SK-N-DZ (cell line): ENCODE results near the gene WBP2NL. TPM values are rescaled to one million over a fixed set of nuclear protein-coding genes. Genes with fewer than 3 reads are reported as not detected.
"Not testable (repeated sequence)": the region's sequence is repeated elsewhere in the genome, so short reads cannot be mapped to it uniquely, and the experiment has no call there.

Source experiments
- DNase-seq: peaks from one replicate; pipeline ENCODE4 v3.0.0-alpha.2; 2015; ENCODE audit warnings: low spot score
- polyA plus RNA-seq, 2 experiments: library from polyadenylated mRNA; depleted of rRNA; stranded (reverse); fragments of >200 nt; gene quantifications; 2 replicates each; pipeline ENCODE4 v1.2.3, GENCODE V29; 2014

The WBP2NL gene, protein sequence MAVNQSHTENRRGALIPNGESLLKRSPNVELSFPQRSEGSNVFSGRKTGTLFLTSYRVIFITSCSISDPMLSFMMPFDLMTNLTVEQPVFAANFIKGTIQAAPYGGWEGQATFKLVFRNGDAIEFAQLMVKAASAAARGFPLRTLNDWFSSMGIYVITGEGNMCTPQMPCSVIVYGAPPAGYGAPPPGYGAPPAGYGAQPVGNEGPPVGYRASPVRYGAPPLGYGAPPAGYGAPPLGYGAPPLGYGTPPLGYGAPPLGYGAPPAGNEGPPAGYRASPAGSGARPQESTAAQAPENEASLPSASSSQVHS
- polyA plus RNA-seq (2014; cell fraction: cytosol; rRNA removed), result not detected in 2 replicates
- not detected in 2 replicates for polyA plus RNA-seq (2014; cell fraction: nucleus; rRNA removed)

DNA sequence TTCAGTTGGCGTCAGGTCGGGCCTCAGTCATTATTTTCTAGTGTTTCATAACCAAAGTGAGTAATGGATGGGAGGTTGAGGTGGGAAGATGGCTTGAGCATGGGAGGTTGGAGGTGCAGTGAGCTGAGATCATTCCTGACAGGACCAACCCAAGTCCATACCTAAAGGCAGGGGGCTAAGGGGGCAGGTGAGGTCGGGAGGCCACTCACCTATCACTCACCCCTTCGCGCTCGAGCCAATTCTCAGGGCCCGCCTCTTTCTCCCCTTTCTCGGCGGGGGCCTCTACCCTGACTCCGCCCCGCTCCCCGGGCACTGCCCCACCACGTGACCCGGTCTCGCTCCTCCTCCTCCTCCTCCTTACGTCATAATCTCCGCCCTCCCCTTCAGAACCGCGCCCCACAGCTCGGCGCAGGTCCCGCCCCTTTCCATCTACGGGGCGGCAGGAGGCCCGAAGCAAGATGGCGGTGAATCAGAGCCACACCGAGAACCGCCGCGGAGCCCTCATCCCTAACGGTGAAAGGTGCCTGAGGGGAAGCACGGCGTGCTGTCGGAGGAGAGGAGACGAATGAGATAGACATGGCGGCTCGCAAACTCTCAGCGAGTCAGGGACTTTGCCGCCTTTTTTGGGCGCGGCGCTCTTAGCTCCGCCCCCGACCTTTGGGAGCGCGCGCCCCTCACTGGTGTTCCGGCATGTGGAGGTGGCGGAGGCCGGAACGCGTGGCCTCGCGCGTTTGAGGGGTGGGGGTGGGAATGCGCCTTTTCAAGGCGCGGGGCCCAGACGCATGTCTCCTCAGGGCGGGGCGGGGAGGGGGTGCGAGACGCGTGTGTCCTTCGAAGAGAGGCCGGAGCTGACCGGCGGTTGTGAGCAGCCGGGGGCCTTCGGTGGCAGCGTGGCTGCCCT is at the start of gene WBP2NL:
Gene WBP2NL (plus strand): TSS at position 428 of the 901 bp plus-strand sequence. CDS start 31 bp downstream, at position 459.
- DNase-seq, result no peak

DNA sequence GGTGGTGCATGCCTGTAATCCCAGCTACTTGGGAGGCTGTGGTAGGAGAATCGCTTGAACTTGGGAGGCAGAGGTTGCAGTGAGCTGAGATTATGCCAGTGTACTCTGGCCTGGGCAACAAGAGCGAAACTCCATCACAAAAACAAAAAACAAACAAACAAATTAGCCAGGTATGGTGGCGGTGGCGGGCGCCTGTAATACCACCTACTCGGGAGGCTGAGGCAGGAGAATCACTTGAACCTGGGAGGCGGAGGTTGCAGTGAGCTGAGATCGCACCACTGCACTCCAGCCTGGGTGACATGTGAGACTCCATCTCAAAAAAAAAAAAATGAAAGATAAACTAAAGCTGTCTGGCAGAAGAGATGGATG is 49.7 kb upstream of the WBP2NL start:
- DNase-seq, result not testable (repeated sequence)

DNA sequence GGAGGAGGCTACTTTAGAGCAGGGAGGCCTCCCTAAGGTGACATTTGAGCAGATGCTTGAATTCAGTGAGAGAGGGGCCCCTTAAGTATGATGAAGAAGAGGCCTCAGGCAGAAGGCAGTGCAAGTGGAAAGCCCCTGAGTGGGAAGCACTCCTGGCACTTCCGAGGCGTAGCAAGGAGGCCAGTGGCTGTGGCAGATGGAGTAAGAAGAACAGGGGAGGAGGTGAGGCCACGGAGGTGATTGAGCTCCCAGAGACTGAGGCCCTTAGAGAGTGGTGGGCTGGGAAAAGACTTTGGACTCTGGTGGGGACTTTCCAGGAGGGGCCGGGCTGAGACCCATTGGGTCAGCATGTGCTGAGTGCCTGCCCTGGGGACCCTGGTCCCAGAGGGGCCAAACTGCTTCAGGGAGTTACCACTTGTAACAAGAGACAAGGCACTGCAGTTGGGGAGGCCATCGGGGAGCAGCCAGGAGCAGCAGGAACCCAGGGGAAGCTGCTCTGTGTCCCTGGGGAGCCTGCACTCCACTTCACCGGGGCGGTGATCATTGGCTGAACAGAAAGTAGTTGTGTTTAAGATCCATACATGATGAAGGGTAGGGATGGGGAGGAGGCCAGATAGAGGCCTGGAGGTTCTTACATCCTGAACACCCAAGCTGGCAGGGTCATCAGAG is 49.2 kb upstream of the WBP2NL start:
- no peak for DNase-seq

DNA sequence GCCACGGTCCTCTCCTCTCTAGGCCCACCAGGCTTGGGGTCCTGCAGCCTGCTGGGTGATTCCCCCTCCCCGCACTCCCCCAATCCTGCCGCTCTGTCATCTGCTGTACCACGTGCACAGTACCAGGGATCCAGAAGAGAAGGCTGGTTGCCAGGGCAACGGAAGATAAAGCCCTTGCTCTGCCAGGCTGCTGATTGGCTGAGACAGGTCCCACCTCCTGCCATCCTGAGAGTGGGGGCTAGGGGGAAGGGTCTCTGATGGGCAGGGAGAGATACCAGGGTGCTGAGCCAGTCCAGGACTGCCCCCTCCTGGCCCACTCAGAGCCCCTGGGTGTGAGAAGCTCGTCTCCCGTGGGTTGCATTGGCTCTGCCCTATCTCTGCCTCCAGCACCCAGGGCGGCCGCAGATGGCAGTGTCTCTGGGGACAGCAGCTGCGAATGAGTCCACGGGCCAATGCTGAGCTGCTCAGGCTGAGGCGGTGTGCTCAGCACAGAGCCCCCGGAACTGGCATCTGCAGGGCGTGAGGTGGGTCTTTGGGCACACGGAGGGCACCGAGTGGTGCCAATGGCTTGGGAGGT is 46.6 kb upstream of the WBP2NL start, which contains the start of gene SMIM45:
Gene SMIM45 (plus strand): TSS at position 253 of the 577 bp plus-strand sequence.
- peak; percentile 97 for DNase-seq

DNA sequence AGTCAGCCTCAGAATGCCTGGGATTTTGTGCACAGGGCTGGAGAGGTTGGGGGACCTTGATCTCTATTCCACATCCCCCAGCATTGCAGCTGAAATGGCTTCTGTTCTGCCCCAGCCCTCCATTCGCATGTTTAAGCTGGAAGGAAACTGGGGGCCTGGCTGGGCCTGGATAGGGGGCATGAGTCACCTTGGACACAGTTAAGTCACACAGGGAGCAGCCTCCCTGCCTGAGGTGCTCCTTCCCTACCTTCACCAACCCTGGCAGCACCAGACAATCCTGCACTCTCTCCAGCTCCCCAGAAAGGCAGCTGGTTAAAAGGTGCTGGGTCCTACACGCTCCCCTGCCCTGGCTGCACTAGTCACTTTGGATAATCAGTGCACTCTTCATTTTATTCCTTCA is 45.9 kb upstream of the WBP2NL start:
- no peak for DNase-seq

DNA sequence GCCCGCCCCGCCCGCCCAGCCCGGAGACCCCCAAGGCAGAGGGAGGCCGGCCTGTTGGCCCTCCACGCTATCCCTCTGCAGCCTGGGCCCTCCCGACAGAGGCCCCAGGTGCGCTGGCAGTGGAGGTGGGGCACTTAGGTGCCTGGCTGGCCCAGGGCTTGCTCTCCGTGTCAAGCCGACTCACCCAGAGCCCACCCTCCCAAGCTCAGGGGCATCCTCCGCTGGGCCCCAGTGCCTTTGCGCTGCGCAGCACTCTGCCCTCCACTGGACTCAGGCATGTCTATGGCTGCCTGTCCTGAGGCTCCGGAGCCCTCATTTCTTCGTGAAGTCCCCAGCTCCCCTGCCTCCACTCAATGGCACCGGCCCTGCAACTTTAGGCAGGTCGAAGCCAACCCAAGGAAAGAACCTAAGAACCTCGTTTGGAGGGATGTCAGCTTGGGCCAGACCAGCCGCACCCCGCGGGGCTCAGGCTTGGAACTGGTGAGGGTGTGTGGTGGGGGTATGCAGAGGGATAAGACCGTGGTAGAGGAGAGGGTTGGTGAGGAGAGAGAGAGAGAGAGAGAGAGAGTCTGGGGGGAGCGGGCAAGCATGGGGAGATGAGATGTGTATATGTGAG is 40.5 kb upstream of the WBP2NL start:
- DNase-seq, result no peak

DNA sequence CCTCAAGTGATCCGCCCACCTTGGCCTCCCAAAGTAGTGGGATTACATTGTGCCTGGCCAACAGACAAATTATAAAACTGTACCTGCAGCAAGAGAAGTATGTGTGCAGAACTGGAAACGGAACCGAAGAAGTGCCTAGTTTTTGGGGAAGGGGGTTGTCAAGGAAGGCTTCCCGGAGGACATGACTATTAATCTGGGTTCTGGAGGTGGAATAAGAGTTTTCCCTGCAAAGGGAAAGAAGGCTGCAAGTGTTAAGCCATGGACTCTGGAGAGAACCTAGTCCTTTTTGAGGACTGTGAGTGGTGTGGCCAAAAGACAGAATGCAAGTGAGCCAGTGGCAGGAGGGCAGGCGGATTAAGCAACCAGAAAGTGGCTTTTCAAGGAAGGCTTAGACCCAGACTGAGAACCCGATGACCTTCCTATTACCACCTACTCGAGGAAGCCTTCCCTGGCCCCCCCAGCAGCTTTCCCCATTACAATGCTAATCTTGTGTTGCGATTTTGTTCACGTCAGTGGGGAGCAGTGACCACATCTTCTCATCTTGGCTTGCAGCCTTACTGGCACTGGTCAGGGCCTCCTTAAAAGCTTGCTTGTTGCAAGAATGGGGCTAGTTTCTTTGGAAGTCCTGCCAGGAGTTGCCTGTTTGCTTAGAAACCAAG is 35.0 kb upstream of the WBP2NL start:
- no peak for DNase-seq

DNA sequence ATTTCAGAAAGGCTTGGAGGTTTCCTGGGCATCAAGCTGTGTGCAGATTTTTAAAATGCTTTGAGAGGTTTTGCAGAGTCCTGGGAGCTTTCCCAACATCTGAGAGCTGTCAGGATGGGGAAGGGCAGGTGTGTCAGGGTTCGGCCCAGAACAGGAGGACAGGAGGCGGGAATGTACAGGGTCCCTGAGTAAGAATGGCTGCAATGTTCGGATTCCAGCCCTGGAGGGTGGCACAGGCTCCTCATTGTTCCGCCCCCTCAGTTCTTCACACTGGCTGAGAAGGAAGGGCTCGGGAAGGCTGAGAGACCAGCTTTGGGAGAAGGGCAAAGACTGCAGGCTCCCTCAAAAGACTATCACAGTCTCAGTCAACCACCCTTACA is 34.5 kb upstream of the WBP2NL start:
- DNase-seq, result no peak

DNA sequence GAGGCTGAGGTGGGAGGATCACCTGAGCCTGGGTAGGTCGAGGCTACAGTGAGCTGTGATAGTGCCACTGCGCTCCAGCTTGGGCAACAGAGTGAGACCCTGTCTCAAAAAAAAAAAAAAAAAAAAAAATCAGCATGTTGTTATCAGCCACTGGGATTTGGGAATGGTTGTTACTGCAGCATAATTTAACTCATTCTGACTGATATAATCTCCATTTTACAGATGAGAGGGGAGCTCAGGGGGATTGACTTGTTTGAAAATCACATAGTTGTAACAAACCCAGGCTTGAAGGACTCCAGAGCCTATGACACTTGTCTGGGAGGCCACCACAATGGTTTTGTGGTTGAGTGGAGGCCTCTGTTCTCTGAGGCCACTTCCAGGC is 32.4 kb upstream of the WBP2NL start:
- no peak for DNase-seq

DNA sequence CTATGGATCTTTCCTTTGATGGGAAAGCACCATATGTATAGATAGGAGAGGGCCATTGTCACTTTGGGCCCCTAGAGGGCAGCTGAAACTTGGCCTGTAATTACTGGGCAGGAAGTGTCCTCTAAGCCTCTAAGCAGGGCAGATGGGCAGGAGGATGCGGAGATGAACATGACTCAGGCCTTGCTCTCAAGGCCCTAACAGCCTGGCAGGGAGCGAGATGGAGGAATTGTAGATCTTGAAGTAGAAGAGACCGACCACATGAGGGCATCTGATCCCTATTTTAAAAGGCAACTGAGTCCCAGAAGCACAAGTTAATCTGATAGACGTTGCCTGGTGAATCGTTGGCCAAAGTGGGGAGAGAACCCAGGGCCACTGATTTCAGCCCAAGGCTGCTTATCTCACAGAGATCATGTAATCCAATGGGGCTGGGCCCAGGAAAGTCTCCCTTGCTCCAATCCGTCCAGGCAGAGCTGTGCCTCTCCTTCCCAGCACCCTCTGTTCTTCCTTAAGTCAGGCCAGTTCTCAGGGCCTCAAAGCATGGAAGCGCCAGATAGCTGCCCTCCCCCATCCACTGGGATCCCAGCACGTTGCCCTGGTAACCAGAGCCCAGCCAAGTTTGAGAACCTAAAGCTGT is 31.9 kb upstream of the WBP2NL start:
- DNase-seq, result peak; percentile 92

DNA sequence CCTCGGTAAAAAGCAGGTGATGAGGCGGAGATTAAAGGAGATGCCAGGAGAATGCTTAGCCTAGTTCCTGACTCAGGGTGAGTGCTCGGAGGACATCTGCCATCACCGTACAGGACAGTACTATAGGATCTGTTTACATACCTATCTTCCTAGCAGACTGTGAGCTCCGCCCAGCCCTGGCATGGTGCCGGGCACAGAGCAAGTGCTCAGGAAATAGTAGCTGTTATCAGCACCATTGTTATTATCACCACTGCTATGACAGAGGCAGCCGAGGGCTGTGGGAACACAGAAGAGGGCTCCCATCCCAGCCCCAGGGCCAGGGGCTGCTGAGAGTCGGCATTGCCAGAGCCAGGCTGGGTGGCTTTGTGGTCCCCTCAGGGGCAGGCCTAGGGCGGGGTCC is 30.0 kb upstream of the WBP2NL start:
- no peak for DNase-seq

DNA sequence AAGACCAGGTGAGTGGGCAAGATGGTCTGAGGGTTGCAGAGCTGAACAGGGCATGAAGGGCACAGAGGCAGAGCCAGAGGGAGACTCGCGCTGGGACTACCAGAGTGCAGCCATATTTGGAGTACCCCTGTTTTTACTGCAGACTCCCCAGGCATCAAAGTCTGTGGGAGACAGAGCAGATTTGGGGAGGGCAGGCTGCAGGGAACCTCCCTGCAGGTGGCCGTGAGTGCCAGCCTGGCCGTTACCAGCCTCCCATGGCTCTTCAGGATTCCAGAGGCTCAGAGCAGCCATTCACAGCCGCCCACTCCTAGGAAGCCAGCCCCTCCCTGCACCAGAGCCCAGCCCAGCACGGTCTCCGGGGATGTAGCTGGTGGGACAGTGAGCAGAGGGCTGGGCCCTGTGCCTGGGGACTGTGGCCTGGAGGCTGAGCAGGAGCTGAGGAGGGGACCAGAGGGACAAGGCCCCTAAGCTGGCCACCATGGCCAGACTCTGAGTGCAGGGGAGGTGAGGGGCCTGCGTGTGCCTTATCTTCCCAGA is 29.4 kb upstream of the WBP2NL start, which contains the start of gene SEPTIN3:
Gene SEPTIN3 (plus strand): TSS at position 334 of the 537 bp plus-strand sequence. CDS start 2,050 bp downstream, outside the sequence.
- DNase-seq, result peak; percentile 54

DNA sequence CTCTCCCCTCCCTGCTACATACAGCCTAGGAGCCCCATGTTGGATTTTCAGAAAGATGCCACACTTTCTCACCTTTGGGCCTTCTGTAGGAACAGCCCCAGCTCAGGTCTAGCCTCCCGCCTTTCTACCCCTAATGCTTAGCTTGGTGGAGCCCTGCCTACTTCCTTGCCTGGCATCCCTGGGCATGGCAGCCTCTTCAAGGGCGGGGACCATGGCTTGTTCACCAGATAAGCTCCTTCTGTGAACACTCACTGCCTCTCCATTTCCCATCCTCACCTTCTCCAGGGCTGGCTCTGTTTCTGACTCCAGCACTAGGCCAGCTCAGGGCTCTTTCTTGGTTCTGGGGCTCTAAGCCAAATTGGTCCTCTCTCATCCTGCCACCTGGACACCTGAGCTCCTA is 28.0 kb upstream of the WBP2NL start:
- no peak for DNase-seq

DNA sequence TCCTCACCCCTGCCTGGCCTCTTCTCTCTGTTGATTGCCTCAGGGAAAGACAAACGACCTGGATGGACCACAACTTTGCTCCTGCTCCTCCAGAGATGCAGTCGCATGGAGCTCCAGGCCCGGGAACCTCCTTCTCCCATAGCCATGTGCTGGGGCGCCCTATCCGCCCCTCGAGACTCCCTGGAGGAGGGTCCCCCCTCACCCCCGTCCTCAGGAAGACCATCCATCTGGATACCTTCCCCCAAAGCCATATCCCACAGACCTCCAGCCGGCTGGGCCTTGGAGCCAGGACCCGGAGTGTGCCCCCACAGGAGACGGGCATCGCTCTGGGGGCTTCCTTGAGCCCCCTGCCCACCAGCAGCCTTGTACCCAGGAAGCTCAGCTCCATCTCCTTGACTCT is 27.2 kb upstream of the WBP2NL start:
- DNase-seq, result no peak

DNA sequence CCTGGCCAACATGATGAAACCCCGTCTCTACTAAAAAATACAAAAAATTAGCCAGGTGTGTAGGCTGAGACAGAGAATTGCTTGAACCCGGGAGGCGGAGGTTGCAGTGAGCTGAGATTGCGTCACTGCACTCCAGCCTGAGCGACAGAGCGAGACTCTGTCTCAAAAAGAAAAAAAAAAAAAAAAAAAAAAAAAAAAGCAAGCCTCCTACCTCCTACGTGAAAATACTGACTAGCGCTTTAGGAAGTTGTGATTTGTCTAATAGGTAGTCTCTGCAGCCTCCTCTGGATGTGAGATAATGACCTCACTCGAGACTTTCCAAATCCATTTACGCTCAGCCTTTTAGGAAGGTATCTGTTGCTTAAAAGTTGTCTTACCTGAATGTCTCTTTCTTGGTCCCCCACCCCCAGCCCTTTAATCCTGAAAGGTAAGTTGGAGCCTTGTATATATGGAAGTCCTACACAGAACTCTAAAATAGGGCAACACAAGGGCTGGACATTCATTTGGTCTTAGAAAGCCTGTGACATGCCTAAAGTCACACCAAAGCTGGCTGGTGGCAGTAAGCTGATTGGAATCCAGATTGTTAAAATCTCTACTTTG is 23.8 kb upstream of the WBP2NL start:
- no peak for DNase-seq

DNA sequence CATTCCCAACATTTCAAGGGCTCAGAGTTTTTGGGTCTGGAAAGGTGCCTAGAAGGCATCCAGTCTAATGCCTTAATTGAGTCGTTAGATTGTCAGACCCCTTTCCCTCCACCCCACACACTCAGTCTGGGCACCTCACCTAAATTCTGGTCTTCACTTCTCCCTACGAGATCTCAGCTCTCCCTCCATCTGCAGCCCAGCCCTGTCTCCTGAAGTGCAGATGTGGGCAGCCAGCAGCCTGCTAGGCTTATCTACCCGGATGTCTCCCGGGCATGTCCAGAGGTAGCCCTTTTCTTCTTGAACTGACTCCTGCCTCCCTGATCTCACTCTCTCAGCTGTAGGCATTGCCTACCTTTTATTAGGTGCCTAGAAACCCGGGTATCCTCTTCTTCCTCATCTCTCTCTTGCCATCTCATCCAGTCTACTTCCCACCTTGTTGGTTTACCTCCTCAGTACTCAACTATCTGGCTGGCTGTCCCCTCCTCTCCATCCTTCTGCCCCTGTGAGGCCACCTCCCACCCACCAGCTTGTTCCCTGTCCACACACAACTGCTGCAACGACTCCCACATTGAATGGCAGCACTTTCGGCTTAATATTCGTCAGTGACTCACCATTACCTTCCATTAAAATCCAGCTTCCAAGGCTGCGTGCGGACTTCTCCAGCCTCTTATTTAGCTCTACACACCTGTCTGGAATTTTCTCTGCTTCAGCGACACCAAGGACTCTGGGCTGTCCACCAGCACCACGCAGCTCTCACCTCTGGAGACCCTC is 23.1 kb upstream of the WBP2NL start:
- DNase-seq, result no peak

DNA sequence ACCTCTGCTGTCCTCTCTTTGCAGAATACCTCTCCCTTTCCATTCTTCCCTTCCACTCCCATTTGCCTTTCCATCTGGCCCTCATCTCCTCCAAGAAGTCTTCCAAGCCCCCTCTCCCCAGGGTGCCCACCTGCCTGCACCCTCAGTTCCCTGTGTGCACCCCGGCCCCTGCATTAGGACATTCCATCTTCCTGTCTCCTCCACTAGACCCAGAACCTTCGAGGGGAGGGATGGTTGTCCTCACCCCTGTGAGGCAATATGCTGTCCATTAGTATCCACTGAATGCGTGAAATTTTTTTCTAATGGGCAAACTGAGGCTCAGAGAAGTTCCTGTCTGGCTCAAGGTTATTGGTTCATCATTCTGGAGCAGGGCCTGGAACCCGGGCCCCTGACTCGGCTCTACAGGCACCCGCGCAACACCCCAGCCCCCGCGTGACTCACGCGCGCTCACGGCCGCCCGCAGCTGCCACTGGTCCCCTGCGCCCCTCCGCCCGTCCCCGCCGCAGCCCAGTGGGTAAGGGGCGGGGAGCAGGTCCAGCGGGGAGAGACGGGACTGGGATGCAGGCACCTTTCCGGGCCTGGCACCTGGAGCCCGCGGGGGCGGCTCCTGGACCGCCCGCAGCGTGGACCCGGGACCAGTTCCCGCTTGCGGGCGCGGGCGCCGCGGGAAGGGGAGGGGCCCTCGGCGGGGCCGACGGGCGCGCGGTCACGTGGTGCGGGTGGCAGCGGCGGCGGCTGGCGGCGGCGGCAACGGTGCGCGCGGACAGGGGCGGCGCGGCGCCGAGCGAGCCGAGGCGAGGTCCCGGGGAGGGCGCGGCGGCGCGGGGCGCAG is 22.3 kb upstream of the WBP2NL start:
- DNase-seq, result no peak
